ENCODE measurements around the gene VPS9D1. TPM values are rescaled to one million over a fixed set of nuclear protein-coding genes. Genes with fewer than 3 reads are reported as not detected.

The VPS9D1 gene
- polyA plus RNA-seq, 2 of the 4 experiments (the other 2 are of a cell fraction), result 2.1 to 5.4 TPM

GRCh38 chr16:89661215-89661614 is 59.5 kb downstream of the VPS9D1 start (continued):
- TF ChIP-seq FOSB (CRISPR knock-in tag; IDR thresholded peaks at IDR 0.05), result no peak
- no peak for TF ChIP-seq BHLHE40 (IDR thresholded peaks at IDR 0.05; ENCODE audit: low read depth, low read length)
- TF ChIP-seq EP300 (IDR thresholded peaks at IDR 0.05), result no peak
- no peak for TF ChIP-seq CBX8 (IDR thresholded peaks at IDR 0.05)

- FAIRE-seq (no peak), DNase-seq (ENCODE audit: low read depth in 1 of 2, low spot score in 1 of 2) (no peak), ATAC-seq (no peak)
- ChIA-PET CTCF (interaction anchor here (0.6 to 3.1 kb wide), 3 partner anchors 39 to 85 kb away, joined by 3 to 15 read pairs (median 4); partner anchors contain the start of gene CPNE7), POLR2A (no interaction called here)
- Histone ChIP-seq H3K4me2 (no peak overlapping the region), H3K9me3 (no peaks in the 10 kb centered on the region), H3K4me3 (no peak overlapping the region), H3K4me1 (peaks cover 16% of the 10 kb centered on the region), H3K27ac (no peak overlapping the region)
- WGBS (ENCODE audit: missing lambda C conversion rate), result 90% methylated on average over 7 of the region's 7 CpGs
- TF ChIP-seq HDAC2 (IDR thresholded peaks at IDR 0.05), result no peak
- TF ChIP-seq NPAS2 (CRISPR knock-in tag; IDR thresholded peaks at IDR 0.05; ENCODE audit: borderline replicate concordance), result no peak
- no peak for TF ChIP-seq SREBF2 (IDR thresholded peaks at IDR 0.05)
- no peak for TF ChIP-seq USF2 (IDR thresholded peaks at IDR 0.05)
- no peak for TF ChIP-seq ELK1 (IDR thresholded peaks at IDR 0.05; ENCODE audit: low read depth, low read length)
- TF ChIP-seq HOXB5 (CRISPR knock-in tag; IDR thresholded peaks at IDR 0.05), result no peak
- TF ChIP-seq POLR2AphosphoS2 (conservative IDR thresholded peaks at IDR 0.05; ENCODE audit: low read length), result no peak
- TF ChIP-seq ZSCAN20 (CRISPR knock-in tag; IDR thresholded peaks at IDR 0.05), result no peak
- no peak for TF ChIP-seq JUNB (IDR thresholded peaks at IDR 0.05)
- no peak for TF ChIP-seq BCL3 (IDR thresholded peaks at IDR 0.05)
Observed at GRCh38 chr16:89660146-89660545, 60.6 kb downstream of the VPS9D1 start.

- H3K4me2 ChIP-seq, result peak overlapping the region; percentile 100
- peak overlapping the region; percentile 88 to 93 for H3K27ac ChIP-seq
- H3K4me1 ChIP-seq, result peaks cover 16% of the 10 kb centered on the region
- FAIRE-seq (no peak), ATAC-seq (peak; percentile 42 to 53; a peak in 5 of 6 replicates), DNase-seq (ENCODE audit: low read depth in 1 of 2, low spot score in 1 of 2) (no peak)
- peak overlapping the region; percentile 94 for H3K4me3 ChIP-seq
- 16% methylated on average over 26 of the region's 27 CpGs for whole genome bisulfite sequencing (ENCODE audit: missing lambda C conversion rate)
- POLR2A ChIA-PET, result interaction anchor here (1.7 kb wide), 1 partner anchor 28 kb away, joined by 9 read pairs; the partner anchor contains the start of gene CDK10
- TF ChIP-seq USF2 (IDR thresholded peaks at IDR 0.05), result no peak
- no peak for TF ChIP-seq TFCP2L1 (CRISPR knock-in tag; IDR thresholded peaks at IDR 0.05)
- no peak for TF ChIP-seq REST (IDR thresholded peaks at IDR 0.05)
- TF ChIP-seq PBX3 (IDR thresholded peaks at IDR 0.05), result no peak
- 0 out of 2 replicates have a peak, but pooled peaks have one; percentile 35 for TF ChIP-seq RNF2 (IDR thresholded peaks at IDR 0.05; ENCODE audit: borderline replicate concordance, low read depth)
- peak; percentile 1; the same call in 1 of the 2 replicates for TF ChIP-seq MAX (IDR thresholded peaks at IDR 0.05)
- CTCF ChIA-PET, result interaction anchor here (0.8 to 3.1 kb wide), 6 partner anchors 9 to 43 kb away, joined by 3 to 15 read pairs (median 6); no protein-coding TSS in a partner anchor
- H3K9me3 ChIP-seq, result no peaks in the 10 kb centered on the region
Observed at GRCh38 chr16:89658221-89658879, 62.3 kb downstream of the VPS9D1 start.

All from A549 (cell line).